KMS-11 (cell line): ENCODE measurements around the gene KCNH6.

ENCODE experiments used
- H2AFZ ChIP-seq: fragments of 200-600 bp; sonication (generic); 2 replicates; pipeline ENCODE4 v1.6.1; 2016; ENCODE audit warnings: antibody characterized with exemption, mixed run types, low read depth
- H3K27ac ChIP-seq: fragments of 200-600 bp; sonication (generic); 2 replicates; pipeline ENCODE4 v1.6.1; 2016; ENCODE audit warnings: mild to moderate bottlenecking, mixed run types
- H3K27me3 ChIP-seq: fragments of 200-600 bp; sonication (generic); 2 replicates; pipeline ENCODE4 v1.6.1; 2017; ENCODE audit warnings: mild to moderate bottlenecking, low read depth, mixed run types, moderate library complexity; ENCODE audit not compliant: insufficient read depth
- H3K36me3 ChIP-seq: fragments of 200-600 bp; sonication (generic); 2 replicates; pipeline ENCODE4 v1.6.1; 2017; ENCODE audit warnings: mild to moderate bottlenecking, mixed run types; ENCODE audit not compliant: insufficient read depth
- H3K4me1 ChIP-seq: fragments of 200-600 bp; sonication (generic); 2 replicates; pipeline ENCODE4 v1.6.1; 2016; ENCODE audit warnings: mild to moderate bottlenecking, low read depth, mixed run types; ENCODE audit not compliant: poor library complexity, severe bottlenecking
- H3K4me2 ChIP-seq: fragments of 200-600 bp; sonication (generic); 2 replicates; pipeline ENCODE4 v1.7.0; 2016; ENCODE audit warnings: mild to moderate bottlenecking, mixed run types
- H3K4me3 ChIP-seq: fragments of 200-600 bp; sonication (generic); IDR thresholded peaks from 2 replicates; pipeline ENCODE4 v1.6.1; 2017; ENCODE audit warnings: low read depth, low read length, mixed read lengths; ENCODE audit not compliant: insufficient read depth
- H3K79me2 ChIP-seq: fragments of 200-600 bp; sonication (generic); 2 replicates; pipeline ENCODE4 v1.6.1; 2016; ENCODE audit warnings: low read depth, mixed run types; ENCODE audit not compliant: insufficient read depth
- H3K9ac ChIP-seq: fragments of 200-600 bp; sonication (generic); 2 replicates; pipeline ENCODE4 v1.6.1; 2016; ENCODE audit warnings: mild to moderate bottlenecking, mixed run types
- H4K20me1 ChIP-seq: fragments of 200-600 bp; sonication (generic); 2 replicates; pipeline ENCODE4 v1.6.1; 2016; ENCODE audit warnings: mild to moderate bottlenecking, mixed run types; ENCODE audit not compliant: insufficient read depth
- TF ChIP-seq, protein P1 (sequence below): fragments of 200-600 bp; sonication (generic); conservative IDR thresholded peaks from 2 replicates; pipeline ENCODE4 v1.6.1; 2017; ENCODE audit warnings: low read depth, mild to moderate bottlenecking, antibody characterized with exemption, low read length, moderate library complexity, mixed read lengths

Gene KCNH6

DNA sequence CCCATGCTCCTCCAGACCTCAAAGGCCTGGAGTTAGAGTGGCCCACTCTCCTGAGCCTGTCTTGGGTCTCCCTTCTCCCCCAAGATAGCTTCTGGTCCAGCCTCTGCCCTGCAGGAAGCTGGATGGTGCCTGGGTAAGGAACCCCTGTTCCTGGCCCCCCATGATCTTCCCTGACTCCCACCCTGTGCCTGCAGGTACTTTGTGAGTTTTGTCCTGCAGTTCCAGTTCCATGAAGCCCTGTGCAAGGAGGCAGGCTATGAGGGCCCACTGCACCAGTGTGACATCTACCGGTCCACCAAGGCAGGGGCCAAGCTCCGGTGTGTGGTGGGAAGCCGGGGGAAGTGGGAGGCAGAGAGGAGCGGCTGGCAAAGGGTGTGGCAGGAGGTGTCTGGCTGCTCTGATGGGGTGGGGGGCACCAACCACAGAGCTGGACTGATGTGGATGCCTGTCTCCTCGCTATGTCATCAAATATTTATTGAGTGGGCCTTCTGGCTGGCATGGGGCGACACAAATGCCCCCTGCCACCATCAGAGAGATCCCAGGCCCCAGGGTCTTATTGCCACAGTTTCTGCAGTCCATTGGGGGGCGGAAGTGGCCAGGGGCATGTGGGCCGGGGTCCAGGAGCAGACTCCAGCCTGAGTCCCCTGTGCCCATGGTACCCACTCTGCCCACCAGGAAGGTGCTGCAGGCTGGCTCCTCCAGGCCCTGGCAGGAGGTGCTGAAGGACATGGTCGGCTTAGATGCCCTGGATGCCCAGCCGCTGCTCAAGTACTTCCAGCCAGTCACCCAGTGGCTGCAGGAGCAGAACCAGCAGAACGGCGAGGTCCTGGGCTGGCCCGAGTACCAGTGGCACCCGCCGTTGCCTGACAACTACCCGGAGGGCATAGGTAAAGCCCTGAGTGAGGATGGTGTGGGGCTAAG is 39.2 kb upstream of the KCNH6 start:
- Histone ChIP-seq H3K79me2 (no peaks in the 10 kb centered on the region), H3K4me2 (no peak overlapping the region), H3K27ac (no peak overlapping the region), H3K9ac (no peak overlapping the region), H3K4me3 (no peak overlapping the region), H3K4me1 (no peaks in the 10 kb centered on the region), H2AFZ (no peak overlapping the region), H4K20me1 (no peaks in the 10 kb centered on the region), H3K27me3 (peaks cover 56% of the 10 kb centered on the region), H3K36me3 (no peaks in the 10 kb centered on the region)
- TF ChIP-seq, protein P1, sequence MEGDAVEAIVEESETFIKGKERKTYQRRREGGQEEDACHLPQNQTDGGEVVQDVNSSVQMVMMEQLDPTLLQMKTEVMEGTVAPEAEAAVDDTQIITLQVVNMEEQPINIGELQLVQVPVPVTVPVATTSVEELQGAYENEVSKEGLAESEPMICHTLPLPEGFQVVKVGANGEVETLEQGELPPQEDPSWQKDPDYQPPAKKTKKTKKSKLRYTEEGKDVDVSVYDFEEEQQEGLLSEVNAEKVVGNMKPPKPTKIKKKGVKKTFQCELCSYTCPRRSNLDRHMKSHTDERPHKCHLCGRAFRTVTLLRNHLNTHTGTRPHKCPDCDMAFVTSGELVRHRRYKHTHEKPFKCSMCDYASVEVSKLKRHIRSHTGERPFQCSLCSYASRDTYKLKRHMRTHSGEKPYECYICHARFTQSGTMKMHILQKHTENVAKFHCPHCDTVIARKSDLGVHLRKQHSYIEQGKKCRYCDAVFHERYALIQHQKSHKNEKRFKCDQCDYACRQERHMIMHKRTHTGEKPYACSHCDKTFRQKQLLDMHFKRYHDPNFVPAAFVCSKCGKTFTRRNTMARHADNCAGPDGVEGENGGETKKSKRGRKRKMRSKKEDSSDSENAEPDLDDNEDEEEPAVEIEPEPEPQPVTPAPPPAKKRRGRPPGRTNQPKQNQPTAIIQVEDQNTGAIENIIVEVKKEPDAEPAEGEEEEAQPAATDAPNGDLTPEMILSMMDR = no peak

DNA sequence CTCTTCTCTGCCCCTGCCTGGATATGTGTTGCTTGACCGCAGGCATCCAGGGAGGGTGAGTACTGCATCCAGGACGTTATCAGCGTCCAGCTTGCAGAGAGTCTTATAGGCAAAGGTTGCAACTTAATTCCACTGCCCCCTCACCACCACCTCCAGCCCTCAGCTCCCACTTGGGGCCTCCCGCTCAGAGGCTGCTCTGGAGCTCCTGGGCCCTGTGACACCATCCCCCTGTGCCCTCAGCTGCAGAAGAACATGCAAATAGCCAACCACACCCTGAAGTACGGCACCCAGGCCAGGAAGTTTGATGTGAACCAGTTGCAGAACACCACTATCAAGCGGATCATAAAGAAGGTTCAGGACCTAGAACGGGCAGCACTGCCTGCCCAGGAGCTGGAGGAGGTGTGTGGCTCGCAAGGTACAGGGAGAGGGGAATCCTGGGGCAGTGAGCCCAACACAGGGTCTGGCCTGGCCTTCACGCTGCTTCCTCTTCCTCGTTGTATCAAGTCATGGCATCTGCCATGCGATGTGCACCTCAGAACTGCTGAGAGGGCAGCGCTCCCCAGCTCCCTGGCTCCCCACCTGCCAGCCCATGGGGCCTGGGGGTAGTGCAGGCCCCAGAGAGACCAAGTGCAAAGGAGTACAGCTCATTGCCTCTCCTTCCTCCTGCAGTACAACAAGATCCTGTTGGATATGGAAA is 36.7 kb upstream of the KCNH6 start:
- H3K36me3 ChIP-seq = no peaks in the 10 kb centered on the region
- H3K4me1 ChIP-seq = no peaks in the 10 kb centered on the region
- no peak overlapping the region for H3K27ac ChIP-seq
- H3K4me2 ChIP-seq = no peak overlapping the region
- TF ChIP-seq, protein P1 = no peak
- no peak overlapping the region for H2AFZ ChIP-seq
- no peak overlapping the region for H3K9ac ChIP-seq
- peaks cover 77% of the 10 kb centered on the region for H3K27me3 ChIP-seq
- no peak overlapping the region for H3K4me3 ChIP-seq
- H4K20me1 ChIP-seq = no peaks in the 10 kb centered on the region
- H3K79me2 ChIP-seq = no peaks in the 10 kb centered on the region

DNA sequence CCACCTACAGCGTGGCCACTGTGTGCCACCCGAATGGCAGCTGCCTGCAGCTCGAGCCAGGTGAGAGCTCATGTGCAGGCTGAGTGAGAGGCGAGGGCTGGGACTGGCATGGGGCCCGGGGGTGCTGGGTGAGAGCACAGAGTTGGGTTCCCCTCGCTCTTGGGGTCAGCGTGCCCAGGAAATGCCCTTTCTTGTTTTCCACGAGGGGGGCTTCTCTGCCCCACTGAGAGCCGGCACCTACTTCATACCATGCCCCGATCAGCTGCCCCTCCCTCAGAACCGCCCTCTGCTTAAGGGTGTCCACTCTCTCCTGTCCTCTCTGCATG is 36.2 kb upstream of the KCNH6 start:
- no peaks in the 10 kb centered on the region for H3K36me3 ChIP-seq
- no peak overlapping the region for H3K4me2 ChIP-seq
- H3K27me3 ChIP-seq = peaks cover 79% of the 10 kb centered on the region
- H3K9ac ChIP-seq = no peak overlapping the region
- TF ChIP-seq, protein P1 = no peak
- H3K4me1 ChIP-seq = no peaks in the 10 kb centered on the region
- no peak overlapping the region for H2AFZ ChIP-seq
- no peaks in the 10 kb centered on the region for H3K79me2 ChIP-seq
- H4K20me1 ChIP-seq = no peaks in the 10 kb centered on the region
- H3K4me3 ChIP-seq = no peak overlapping the region
- H3K27ac ChIP-seq = no peak overlapping the region

DNA sequence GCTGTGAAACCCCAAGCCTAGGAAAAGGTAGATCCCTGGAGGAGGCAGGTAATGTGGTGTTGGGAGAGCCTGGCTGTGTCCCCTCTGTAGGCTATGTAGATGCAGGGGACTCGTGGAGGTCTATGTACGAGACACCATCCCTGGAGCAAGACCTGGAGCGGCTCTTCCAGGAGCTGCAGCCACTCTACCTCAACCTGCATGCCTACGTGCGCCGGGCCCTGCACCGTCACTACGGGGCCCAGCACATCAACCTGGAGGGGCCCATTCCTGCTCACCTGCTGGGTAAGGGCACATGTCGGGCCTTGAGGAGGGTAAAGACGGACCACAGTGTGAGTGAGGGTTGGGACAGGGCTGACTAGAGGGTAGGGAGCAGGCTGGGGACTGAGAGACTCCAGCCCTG is 34.3 kb upstream of the KCNH6 start:
- no peak overlapping the region for H3K9ac ChIP-seq
- no peak overlapping the region for H3K4me2 ChIP-seq
- TF ChIP-seq, protein P1 = no peak
- H2AFZ ChIP-seq = no peak overlapping the region
- H3K4me1 ChIP-seq = no peaks in the 10 kb centered on the region
- no peaks in the 10 kb centered on the region for H3K36me3 ChIP-seq
- H3K27me3 ChIP-seq = peaks cover 85% of the 10 kb centered on the region
- no peaks in the 10 kb centered on the region for H3K79me2 ChIP-seq
- H3K4me3 ChIP-seq = no peak overlapping the region
- H3K27ac ChIP-seq = no peak overlapping the region
- H4K20me1 ChIP-seq = no peaks in the 10 kb centered on the region
